ENCODE data around the gene DEPDC1B.
"Not testable (repeated sequence)": the region's sequence is repeated elsewhere in the genome, so short reads cannot be mapped to it uniquely, and the experiment has no call there.

Gene DEPDC1B

DNA sequence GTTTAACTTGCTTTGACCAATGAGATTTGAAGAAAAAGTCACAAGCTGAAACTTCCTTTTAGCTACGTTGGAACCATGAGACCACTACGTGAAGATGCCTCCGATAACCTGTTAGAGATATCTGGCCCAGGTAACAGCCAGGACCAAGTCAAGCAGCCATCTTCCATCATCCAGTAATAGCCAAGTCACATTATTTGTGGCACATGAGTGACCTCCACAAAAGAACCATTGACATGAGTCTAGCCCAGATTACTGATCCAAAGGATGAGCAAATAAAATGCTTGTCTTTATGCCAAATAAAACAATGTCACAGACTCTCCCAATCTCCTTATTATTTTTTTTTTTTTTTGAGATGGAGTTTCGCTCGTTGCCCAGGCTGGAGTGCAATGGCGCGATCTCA lies 1.6 kb downstream of the DEPDC1B start:
- no peak for DNase-seq

GRCh38 chr5:60690326-60690725 lies 9.6 kb downstream of the DEPDC1B start:
- DNase-seq, result no peak

DNA sequence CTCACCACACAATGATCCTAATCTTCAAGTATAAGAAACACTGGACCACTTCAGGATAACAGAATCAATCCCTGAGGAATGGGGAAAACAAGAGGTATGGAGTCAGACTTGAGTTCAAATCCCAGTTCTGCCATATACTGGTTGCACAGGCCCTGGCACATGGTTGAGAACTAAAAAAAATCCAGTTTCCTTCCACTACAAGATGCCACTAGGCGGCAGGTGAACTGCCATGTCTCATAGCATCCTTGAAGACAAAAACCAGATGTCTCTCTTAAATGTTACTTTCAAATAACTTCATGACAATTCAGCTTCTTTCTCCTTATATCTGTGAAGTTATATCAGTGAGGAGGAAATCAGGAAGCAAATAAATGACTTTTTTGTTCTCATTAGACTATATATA lies 11.0 kb downstream of the DEPDC1B start:
- DNase-seq, result no peak

DNA sequence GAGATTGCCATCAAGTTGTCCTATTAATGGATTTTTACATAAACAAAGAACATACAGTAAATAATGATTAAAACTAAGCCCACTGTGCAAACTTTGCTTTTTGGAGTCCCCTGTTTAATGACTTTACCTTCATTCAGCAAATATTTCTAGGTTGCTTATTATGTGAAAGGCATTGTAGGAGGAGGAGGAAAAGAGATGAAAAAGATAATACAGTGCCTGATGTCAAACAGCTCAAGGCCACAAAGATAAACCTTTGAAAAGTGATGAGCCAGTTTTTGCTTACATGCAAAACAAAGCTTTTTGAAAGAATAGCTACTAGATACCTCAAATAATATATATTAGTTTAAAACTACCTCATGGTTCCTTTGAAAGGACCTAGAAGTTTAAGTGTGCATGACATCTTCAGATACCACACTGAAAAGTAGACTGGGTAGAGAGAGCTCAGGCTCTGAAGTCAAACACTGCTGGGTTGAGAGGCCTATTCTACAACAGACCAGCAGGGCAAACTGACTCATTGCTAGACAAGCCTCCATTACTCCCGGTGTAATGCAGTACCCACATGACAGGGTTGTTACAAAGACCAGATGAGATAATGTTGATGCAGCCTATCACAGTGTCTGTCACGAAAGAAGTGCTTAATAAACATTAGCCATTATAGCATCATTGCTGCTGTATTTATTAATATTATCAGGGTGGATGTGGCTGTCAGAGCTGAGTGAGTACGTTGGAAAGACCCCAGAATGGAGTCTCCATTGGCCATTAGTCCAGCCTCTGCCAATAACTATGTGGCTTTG lies 11.8 kb downstream of the DEPDC1B start:
- DNase-seq, result no peak

DNA sequence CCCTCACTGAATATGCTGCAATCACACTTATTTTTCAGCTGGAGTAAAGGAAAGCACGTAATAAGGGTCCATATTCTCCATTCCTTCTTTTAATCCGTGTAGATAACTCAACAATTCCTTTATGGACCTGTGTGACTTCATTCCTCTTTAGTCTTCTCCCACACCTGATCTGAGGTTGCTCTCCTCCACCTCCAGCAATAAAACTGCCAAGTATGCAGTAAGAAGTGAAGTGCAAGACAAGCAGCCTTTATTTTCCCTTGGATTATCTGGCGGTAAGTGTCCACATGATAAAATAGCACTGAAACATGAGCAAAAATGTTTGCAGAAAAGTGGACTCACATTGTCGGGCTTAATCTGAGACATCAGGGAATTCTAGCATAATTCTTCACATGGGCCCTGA lies 13.8 kb downstream of the DEPDC1B start:
- DNase-seq, result no peak

DNA sequence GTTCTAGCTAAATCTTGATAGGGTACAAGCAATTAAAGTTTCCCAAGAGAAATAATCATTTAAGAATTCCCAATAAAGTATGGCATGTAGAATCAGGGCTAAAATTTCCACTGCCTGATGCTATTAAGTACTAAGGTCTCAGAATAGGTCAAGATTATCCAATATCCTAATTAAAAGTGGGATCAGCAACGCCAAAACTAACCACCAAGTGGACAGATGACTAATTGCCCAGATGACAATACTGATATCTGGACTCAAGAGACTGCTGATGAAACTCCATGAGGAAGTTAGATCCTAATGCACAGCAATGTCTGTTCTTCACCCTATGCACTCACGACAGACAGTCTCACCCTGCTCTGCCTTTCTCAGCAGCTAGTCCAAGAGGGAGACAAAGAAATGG lies 14.3 kb downstream of the DEPDC1B start:
- DNase-seq, result no peak

DNA sequence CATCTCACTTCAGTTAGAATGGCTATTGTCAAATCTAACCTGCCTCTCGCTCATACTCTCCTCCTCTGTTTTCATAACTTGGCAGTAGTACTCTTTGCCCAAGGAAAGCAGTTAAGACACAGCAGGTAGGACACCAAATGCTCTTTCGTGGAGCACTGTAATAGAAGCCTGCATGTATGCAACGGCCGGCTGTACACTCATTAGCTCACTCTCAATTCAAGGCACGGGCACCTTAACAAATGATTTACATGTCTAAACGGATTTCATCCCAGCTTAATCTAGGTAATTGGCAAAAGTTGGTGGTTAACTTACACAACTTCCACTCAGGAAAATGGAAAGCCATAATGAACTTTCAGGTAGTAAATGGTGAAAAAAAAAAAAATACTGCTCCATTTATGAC lies 14.9 kb downstream of the DEPDC1B start:
- no peak for DNase-seq

DNA sequence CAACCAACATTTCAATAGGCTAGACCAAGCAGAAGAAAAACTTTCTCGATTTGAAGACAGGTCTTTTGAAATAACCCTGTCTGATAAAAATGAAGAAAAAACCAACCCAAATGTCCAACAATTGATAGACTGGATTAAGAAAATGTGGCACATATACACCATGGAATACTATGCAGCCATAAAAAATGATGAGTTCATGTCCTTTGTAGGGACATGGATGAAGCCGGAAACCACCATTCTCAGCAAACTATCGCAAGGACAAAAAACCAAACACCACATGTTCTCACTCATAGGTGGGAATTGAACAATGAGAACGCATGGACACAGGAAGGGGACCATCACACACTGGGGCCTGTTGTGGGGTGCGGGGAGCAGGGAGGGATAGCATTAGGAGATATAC lies 18.0 kb downstream of the DEPDC1B start:
- DNase-seq, result not testable (repeated sequence)

DNA sequence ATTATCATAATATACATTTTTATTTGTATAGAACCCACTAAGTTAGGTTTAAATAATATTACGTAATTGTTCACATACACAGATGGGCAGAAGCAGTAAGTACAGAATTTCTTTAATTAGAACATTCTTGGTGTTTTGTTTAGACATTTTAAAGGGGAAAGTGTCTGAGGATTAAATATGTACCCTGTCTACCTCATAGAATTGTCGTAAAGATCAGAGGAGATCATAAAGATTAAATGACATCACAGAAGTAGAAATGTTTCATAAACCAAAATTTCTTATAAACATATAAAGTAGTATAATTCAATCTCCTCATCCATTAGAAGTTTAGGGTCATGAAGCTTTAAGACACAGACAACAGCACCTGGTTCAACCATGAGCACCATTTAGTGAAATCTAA lies 20.1 kb downstream of the DEPDC1B start:
- DNase-seq, result no peak

GRCh38 chr5:60677850-60678664 lies 21.9 kb downstream of the DEPDC1B start:
- peak in 2 of 6 experiments; percentile 1 to 10 for DNase-seq

- DNase-seq, result no peak
These were observed 24.7 kb downstream of the DEPDC1B start for GRCh38 chr5:60675286-60675685.

- no peak for DNase-seq
These were observed 25.5 kb downstream of the DEPDC1B start for GRCh38 chr5:60674251-60675069.

DNA sequence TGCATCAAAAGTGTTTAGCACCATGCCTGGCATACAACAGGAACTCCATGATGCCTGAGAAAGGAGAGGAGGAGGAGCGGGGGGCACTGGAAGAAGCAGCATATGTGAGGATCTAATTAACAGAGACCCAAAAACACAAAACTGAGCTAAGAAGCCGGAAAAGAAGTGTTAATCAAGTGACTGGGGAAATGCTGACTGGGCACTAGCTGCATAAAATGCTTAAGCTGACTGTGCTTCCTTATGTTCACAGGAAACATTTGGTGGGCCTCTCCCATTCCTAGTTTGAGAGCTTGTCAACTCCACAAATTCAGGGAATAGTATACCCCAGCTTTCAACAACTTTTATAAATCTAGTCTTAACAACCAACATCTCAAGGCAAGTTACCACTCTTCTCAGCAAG lies 26.6 kb downstream of the DEPDC1B start:
- DNase-seq, result no peak

DNA sequence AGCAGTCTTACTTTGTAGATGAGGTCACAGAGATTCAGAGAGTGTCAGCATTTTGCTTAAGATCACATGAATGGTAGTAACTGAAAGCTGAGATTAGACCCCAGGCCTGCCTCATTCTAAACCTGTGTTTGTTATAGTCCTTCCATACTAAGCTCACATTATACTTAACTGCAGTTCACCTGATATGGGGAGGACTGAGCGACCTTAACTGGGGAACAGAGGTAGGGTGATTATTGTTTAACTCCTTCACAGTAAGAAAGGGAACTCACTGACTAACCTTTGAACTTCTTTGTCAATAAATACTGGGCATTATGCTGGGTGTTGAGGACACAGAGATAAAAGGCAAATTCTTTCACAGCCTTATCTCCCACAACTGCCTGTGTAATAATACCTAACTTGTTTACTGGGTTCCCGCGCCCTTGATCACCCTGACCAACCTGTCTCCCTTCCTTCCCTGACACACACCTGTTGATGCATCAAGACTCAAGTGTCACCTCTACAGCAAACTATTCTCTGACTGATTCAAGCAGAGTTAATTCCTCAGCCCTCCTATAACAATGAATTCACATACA lies 27.2 kb downstream of the DEPDC1B start:
- DNase-seq, result no peak

DNA sequence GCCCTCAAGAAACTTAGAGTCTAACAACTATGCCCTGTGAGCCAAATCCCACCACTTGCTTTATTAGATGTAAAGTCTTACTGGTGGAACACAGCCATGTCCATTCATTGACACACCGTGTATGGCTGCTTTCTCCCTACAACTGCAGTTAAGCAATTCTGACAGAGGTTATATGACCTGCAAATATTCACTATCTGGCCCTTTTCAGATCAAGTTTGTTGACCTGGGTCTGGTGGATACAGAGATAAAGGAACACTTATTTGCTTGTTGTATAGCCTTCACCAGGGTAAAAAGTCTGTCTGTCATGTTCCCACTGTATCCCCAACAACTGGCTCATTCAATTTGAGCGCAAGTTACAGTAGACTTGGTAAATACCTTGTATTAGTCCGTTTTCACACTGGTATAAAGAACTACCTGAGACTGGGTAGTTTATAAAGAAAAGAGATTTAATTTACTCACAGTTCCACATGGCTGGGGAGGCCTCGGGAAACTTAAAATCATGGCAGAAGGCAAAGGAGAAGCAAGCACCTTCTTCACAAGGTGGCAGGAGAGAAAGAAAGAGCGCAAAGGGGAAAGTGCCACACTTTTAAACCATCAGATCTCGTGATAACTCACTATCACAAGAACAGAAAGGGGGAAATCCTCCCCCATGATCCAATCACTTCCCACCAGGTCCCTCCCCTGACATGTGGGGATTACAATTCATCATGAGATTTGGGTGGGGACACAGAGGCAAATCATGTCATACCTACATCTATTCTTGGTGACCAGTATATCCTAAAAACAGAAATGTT lies 27.9 kb downstream of the DEPDC1B start:
- DNase-seq, result no peak

DNA sequence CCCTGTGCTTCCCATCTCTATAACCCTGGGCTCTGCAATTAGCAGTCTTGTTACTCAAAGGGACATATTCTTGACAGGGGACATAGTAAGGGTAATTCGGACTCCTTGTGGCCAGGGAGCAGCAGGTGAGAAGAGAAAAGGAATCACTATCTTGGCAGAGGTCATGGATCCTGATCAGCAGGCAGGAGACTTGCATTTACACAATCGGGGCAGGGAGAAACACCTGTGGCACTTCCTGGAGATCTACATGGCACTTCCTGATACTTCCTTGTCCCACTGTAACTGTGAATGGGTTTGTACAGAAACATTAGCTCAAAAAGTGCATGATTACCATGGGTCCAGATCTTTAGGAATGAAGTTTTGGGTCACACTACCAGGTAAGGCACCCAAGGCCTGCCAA lies 29.2 kb downstream of the DEPDC1B start:
- no peak for DNase-seq

- peak in 2 of 6 experiments; percentile 6 to 9 for DNase-seq
These were observed 31.2 kb downstream of the DEPDC1B start for GRCh38 chr5:60668686-60669304.

- DNase-seq, result no peak
These were observed 47.9 kb downstream of the DEPDC1B start for GRCh38 chr5:60651872-60652620.

GRCh38 chr5:60649288-60649917 lies 50.6 kb downstream of the DEPDC1B start:
- no peak for DNase-seq

DNA sequence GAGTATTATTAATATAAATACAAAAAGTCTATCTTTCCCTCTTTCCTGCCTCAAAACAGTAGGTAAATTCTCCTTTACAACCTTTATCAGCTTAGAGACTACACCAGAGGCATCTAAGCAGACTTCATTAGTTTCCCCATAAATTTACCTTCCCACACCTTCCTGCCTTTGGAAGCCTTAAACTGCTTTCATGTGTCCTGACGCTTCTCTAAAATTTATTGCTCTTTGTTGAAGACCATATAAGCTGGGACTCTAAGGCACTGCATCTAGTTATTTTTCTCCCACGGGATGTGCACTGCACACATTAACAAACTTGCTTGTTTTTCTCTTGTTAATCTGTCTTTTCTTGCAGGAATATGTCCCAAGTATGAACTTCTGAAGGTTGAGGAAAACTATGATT lies 51.8 kb downstream of the DEPDC1B start:
- DNase-seq, result no peak

Data from stimulated activated naive CD4-positive, alpha-beta T cell (primary cell).